KMS-11 (cell line): Measurements from ENCODE around the gene OR9Q1.

Experiments used
- H2AFZ ChIP-seq: fragments of 200-600 bp; sonication (generic); 2 replicates; pipeline ENCODE4 v1.6.1; 2016; ENCODE audit warnings: antibody characterized with exemption, mixed run types, low read depth
- H3K27ac ChIP-seq: fragments of 200-600 bp; sonication (generic); 2 replicates; pipeline ENCODE4 v1.6.1; 2016; ENCODE audit warnings: mild to moderate bottlenecking, mixed run types
- H3K27me3 ChIP-seq: fragments of 200-600 bp; sonication (generic); 2 replicates; pipeline ENCODE4 v1.6.1; 2017; ENCODE audit warnings: mild to moderate bottlenecking, low read depth, mixed run types, moderate library complexity; ENCODE audit not compliant: insufficient read depth
- H3K36me3 ChIP-seq: fragments of 200-600 bp; sonication (generic); 2 replicates; pipeline ENCODE4 v1.6.1; 2017; ENCODE audit warnings: mild to moderate bottlenecking, mixed run types; ENCODE audit not compliant: insufficient read depth
- H3K4me1 ChIP-seq: fragments of 200-600 bp; sonication (generic); 2 replicates; pipeline ENCODE4 v1.6.1; 2016; ENCODE audit warnings: mild to moderate bottlenecking, low read depth, mixed run types; ENCODE audit not compliant: poor library complexity, severe bottlenecking
- H3K4me2 ChIP-seq: fragments of 200-600 bp; sonication (generic); 2 replicates; pipeline ENCODE4 v1.7.0; 2016; ENCODE audit warnings: mild to moderate bottlenecking, mixed run types
- H3K4me3 ChIP-seq: fragments of 200-600 bp; sonication (generic); IDR thresholded peaks from 2 replicates; pipeline ENCODE4 v1.6.1; 2017; ENCODE audit warnings: low read depth, low read length, mixed read lengths; ENCODE audit not compliant: insufficient read depth
- H3K79me2 ChIP-seq: fragments of 200-600 bp; sonication (generic); 2 replicates; pipeline ENCODE4 v1.6.1; 2016; ENCODE audit warnings: low read depth, mixed run types; ENCODE audit not compliant: insufficient read depth
- H3K9ac ChIP-seq: fragments of 200-600 bp; sonication (generic); 2 replicates; pipeline ENCODE4 v1.6.1; 2016; ENCODE audit warnings: mild to moderate bottlenecking, mixed run types
- H4K20me1 ChIP-seq: fragments of 200-600 bp; sonication (generic); 2 replicates; pipeline ENCODE4 v1.6.1; 2016; ENCODE audit warnings: mild to moderate bottlenecking, mixed run types; ENCODE audit not compliant: insufficient read depth
- TF ChIP-seq, protein P1 (sequence below): fragments of 200-600 bp; sonication (generic); conservative IDR thresholded peaks from 2 replicates; pipeline ENCODE4 v1.6.1; 2017; ENCODE audit warnings: low read depth, mild to moderate bottlenecking, antibody characterized with exemption, low read length, moderate library complexity, mixed read lengths

Gene OR9Q1

DNA sequence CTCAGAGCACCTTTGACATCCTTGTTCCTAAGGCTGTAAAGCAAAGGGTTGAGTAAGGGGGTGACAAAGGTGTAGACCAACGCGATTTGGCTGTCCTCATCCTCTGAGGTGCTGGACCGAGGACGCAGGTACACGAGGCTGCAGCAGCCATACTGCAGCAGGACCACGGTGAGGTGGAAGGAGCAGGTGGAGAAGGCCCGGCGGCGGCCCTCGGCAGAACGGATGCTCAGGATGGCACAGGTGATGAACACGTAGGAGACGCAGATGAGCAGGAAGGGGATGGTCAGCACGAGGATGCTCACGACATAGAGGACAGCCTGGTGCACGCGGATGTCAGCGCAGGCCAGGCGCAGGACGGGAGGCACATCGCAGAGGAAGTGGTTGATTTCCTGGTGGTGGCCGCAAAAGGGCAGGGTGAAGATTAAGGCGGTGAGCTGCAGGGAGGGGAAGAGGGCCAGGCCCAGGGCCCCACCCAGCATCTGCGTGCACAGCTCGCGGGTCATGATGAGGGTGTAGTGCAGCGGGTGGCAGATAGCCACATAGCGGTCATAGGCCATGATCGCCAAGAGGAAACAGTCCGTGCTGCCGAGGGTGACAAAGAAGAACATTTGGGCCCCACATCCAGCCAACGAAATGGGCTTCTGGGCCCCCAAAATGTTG is 204.4 kb downstream of the OR9Q1 start:
- Histone ChIP-seq H3K27me3 (no peaks in the 10 kb centered on the region), H2AFZ (no peak overlapping the region), H4K20me1 (no peaks in the 10 kb centered on the region), H3K9ac (no peak overlapping the region), H3K79me2 (no peaks in the 10 kb centered on the region), H3K4me1 (no peaks in the 10 kb centered on the region), H3K36me3 (no peaks in the 10 kb centered on the region), H3K4me3 (no peak overlapping the region), H3K4me2 (no peak overlapping the region), H3K27ac (no peak overlapping the region)
- TF ChIP-seq, protein P1, sequence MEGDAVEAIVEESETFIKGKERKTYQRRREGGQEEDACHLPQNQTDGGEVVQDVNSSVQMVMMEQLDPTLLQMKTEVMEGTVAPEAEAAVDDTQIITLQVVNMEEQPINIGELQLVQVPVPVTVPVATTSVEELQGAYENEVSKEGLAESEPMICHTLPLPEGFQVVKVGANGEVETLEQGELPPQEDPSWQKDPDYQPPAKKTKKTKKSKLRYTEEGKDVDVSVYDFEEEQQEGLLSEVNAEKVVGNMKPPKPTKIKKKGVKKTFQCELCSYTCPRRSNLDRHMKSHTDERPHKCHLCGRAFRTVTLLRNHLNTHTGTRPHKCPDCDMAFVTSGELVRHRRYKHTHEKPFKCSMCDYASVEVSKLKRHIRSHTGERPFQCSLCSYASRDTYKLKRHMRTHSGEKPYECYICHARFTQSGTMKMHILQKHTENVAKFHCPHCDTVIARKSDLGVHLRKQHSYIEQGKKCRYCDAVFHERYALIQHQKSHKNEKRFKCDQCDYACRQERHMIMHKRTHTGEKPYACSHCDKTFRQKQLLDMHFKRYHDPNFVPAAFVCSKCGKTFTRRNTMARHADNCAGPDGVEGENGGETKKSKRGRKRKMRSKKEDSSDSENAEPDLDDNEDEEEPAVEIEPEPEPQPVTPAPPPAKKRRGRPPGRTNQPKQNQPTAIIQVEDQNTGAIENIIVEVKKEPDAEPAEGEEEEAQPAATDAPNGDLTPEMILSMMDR: no peak
